HS-27A (cell line): Measurements from ENCODE around the gene FA2H.
"Not testable (repeated sequence)": the region's sequence is repeated elsewhere in the genome, so short reads cannot be mapped to it uniquely, and the experiment has no call there.

Experiments used
- DNase-seq: peaks from one replicate; pipeline ENCODE4 v3.0.0-alpha.2; 2012; ENCODE audit warnings: low read depth, missing footprints

Gene FA2H

GRCh38 chr16:74724820-74725549, 49.6 kb downstream of the FA2H start:
- DNase-seq, result no peak

- DNase-seq, result no peak
Observed at GRCh38 chr16:74723256-74723655, 51.4 kb downstream of the FA2H start.

- not testable (repeated sequence) for DNase-seq
Observed at GRCh38 chr16:74722156-74722555, 52.5 kb downstream of the FA2H start.

DNA sequence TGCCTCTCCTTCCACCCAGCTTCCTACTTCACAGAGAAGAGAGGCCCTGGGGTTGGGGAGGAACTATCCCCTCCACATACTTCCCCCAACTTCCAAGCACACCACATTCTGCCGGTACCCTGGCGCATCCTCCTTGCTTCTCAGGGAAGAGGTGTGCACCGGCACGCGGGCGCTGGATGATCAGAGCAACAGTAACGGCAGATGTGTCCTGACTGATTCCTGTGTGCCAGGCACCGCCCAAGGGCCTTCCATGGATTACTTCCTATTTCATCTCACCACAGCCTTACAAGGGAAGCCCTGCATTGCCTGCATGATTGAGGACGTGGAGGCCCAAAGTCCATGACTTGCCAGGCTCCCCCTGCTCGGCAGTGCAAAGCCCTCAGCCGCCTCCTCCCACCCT, 52.9 kb downstream of the FA2H start:
- DNase-seq, result no peak

GRCh38 chr16:74720579-74720978, 54.0 kb downstream of the FA2H start:
- no peak for DNase-seq

GRCh38 chr16:74718741-74719610, 55.6 kb downstream of the FA2H start:
- no peak for DNase-seq

DNA sequence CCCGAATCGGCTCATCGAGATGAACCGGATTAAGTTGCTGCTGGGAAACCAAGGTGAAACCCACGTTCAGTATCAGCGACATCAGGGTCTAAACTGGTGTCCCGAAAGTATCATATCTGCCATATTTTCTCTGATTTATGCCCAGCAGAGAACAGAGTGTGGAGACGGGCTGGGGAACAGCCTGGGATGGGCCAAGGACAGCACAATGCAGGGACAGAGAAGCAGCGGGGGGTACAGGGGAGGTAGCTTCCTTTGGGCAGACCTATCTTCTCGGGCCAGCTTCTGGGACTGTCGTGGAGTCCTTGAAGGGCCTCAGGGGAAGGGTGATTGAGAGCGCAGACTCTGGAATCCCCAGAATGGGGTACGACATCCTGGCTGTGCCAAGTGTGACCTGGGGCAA, 56.5 kb downstream of the FA2H start:
- no peak for DNase-seq

- DNase-seq, result no peak
Observed at GRCh38 chr16:74717367-74717766, 57.3 kb downstream of the FA2H start.

- no peak for DNase-seq
Observed at GRCh38 chr16:74716355-74716754, 58.3 kb downstream of the FA2H start.

DNA sequence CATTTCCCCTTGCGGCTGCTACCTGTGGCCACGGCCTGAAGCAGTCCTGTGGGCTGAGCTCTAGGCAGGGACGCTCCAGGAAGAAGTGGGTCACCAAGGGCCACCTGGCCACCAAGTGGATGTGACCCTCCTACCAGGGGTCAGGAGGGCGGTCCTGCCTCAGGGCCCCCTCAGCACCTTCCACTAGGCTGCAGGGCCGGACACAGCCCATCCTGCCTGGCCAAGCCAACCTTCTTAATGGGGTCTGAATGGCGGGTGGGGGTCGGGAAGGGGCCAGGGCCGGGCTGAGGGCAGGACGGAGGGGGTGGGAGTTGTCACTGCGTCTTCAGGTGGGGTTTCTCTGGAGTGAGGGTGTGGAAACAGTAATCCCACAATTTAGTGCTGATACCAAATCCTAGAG, 60.7 kb downstream of the FA2H start:
- no peak for DNase-seq

GRCh38 chr16:74713325-74713724, 61.3 kb downstream of the FA2H start:
- DNase-seq, result no peak

DNA sequence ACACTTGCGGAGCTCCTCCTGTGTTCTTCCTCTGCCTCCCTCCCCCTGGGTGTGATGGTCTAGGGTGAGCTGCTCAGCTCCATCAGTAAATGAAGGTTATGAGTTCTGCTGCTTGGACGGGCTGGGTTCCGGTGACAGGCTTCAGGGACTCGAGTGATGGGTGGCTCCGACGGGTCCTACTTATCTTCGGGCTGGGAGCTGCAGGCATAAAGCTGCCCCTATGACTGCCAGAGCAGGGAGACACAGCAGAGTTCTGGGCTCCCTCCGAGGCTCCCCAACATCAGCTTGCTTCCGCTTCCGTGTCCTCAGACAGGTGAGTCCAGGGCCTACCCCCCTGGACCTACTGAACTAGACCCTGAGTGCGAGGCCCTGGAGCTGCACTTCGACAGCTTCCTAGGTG, 62.7 kb downstream of the FA2H start:
- no peak for DNase-seq

DNA sequence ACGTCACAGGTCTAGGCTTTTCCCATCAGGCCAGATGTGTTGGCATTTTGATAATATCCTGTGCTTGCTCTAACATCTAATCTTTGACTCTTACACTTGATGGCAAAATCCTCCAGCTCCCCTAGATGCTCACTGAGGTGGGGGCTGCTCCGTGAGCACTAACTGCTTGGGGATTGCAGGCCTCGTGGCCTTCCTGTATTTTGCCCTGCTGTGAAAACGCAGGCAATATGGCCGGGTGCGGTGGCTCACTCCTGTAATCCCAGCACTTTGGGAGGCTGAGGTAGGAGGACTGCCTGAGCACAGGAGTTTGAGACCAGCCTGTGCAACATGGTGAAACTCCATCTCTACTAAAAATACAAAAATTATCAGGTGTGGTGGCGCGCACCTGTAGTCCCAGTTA, 64.2 kb downstream of the FA2H start:
- no peak for DNase-seq

GRCh38 chr16:74709441-74709877, 65.2 kb downstream of the FA2H start:
- peak; percentile 36 for DNase-seq

- peak; percentile 36 for DNase-seq
Observed at GRCh38 chr16:74700438-74701225, 74.0 kb downstream of the FA2H start, which contains the start of gene MLKL. MLKL (minus strand) TSS chr16:74700862; CDS start chr16:74695757, 5,105 bp downstream.

DNA sequence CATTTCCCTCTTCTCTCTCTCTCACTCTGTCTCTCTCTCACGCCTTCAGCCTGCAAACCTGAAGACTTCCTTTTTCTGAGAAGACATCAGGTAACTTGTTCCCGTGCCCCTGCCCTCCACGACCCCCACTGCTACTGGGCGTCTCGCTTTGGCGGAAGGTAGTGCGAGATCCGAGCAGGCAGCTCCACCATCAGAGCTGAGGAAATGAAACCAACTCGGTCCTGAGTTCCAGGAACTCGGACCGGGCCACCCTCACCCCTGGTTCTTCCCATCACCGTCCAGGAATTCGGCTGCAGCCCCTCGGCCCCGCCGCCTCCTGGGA, 74.5 kb downstream of the FA2H start:
- DNase-seq, result no peak

DNA sequence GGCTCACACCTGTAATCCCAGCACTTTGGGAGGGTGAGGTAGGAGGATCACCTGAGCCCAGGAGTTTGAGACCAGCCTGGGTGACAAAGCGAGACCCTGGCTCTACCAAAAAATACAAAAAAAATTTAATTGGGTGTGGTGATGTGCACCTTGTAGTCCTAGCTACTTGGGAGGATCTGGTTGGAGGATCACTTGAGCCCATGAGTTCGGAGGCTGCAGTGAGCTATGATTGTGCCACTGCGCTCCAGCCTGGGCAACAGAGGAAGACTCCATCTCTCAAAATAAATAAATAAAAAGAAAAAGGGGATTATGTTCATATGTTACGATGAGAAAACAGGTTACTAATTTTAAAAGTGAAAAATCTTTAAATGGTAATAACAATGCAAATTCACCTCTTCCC, 75.0 kb downstream of the FA2H start:
- no peak for DNase-seq

- DNase-seq, result no peak
Observed at GRCh38 chr16:74698222-74698621, 76.4 kb downstream of the FA2H start.

DNA sequence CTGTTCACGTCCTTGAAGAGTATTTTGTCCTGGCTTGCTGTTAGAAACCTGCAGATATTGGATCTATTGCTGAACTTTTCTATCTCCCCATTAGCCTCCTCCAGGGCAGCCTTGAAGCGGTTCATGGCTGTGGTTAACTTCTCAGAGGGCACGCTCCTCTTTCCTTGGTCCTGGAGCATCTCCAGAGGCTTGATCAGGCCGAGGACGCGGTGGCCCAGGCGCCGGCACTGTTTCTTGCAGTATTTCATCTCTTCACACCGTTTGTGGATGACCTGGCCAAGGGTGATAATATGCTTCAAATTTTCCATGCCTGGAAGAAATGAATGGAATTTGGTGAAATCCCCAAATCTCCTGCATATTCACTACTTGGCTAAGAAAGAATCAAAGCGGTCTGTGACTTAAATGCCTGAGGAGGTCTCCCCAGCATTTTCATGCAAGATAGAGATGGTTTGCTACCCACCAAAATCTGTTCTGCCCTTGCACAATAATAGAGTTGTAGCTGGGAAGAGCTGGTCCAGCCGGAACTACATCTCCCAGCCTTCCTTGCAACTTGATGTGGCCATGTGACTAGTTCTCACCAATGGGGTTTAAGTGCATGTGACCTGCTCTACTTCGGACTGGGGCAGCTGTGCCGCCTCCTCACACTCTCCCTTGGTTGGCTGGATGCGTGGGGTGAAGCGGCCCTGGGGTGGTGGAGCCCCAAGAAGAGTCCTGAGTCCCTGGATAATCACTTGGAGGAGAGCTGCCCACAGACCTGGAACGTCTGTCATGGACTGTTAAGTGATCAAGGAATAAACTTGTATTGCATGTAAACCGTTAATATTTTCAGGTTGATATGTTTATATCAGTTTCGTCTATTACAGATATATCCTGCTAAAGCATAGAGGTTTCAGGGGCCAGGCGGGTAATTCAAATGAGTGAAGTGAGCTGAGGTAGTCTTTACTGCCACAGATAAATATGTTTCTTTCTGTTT, 78.9 kb downstream of the FA2H start:
- peak; percentile 78 for DNase-seq

GRCh38 chr16:74691093-74691855, 83.3 kb downstream of the FA2H start:
- DNase-seq, result no peak

DNA sequence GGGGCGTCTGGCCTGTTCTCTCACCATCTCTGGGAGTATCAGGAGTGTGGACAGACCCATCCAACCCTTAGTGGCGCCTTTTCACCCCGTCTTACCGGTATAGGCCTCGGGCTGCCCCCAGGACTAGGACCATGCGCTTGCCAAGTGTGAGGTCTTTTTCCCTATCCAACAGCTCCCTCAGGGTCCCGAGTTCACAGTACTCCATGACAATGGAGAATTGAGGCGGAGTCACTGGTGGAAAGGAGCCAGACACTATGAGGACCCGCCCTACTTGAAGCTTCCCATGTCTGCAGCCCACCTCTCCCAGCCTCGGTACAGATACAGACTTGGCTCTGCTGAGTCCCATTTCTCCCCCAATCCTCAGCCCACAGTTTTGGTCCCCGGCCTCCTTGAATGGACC, 92.1 kb downstream of the FA2H start:
- DNase-seq, result no peak
